Measurements from ENCODE around the gene DACT1.

DNA sequence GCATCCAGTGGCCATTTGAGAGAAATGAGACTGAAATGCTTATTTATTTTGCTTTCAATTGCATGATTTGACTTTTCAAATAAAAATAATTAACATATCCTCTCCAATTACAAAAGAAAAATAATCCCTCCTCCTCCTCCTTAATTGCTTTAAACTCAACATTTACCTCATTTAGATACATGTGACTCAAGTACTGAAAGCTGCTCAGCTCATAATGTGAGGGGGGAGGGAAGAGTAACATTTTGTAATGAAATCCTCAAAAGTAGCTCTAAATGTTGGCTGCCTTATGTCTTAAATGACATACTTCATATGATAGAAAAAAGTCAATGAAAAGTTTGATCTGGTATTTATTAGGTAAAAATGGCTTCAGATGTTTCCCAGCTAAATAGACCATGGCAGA lies 29.0 kb downstream of the DACT1 start:
- TF ChIP-seq, protein P1, sequence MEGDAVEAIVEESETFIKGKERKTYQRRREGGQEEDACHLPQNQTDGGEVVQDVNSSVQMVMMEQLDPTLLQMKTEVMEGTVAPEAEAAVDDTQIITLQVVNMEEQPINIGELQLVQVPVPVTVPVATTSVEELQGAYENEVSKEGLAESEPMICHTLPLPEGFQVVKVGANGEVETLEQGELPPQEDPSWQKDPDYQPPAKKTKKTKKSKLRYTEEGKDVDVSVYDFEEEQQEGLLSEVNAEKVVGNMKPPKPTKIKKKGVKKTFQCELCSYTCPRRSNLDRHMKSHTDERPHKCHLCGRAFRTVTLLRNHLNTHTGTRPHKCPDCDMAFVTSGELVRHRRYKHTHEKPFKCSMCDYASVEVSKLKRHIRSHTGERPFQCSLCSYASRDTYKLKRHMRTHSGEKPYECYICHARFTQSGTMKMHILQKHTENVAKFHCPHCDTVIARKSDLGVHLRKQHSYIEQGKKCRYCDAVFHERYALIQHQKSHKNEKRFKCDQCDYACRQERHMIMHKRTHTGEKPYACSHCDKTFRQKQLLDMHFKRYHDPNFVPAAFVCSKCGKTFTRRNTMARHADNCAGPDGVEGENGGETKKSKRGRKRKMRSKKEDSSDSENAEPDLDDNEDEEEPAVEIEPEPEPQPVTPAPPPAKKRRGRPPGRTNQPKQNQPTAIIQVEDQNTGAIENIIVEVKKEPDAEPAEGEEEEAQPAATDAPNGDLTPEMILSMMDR (IDR thresholded peaks at IDR 0.05; ENCODE audit: low read length) = no peak
- TF ChIP-seq EZH2 (optimal IDR thresholded peaks at IDR 0.05; ENCODE audit: low read depth, low read length) = no peak
- no peak for TF ChIP-seq EZH2phosphoT487 (IDR thresholded peaks at IDR 0.05; ENCODE audit: low read length)
